ENCODE data around the gene CUL9.

DNA sequence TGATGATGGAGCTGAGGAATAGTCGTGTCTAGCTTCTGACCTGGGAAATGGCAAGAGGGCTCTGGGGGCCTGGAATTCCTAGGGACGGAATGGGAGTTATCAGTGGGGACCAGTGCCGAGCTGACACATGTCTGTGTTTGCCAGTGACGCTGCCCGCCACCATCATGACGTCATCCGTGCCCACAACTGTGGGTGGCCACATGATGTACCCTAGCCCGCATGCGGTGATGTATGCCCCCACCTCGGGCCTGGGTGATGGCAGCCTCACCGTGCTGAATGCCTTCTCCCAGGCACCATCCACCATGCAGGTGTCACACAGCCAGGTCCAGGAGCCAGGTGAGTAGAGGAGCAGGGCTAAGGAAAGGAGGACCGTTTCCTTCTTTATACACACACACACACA lies 3.8 kb upstream of the CUL9 start:
- no peak for TF ChIP-seq CTCF (IDR thresholded peaks at IDR 0.05)
- TF ChIP-seq POLR2A (IDR thresholded peaks at IDR 0.05), result no peak
- TF ChIP-seq POLR2AphosphoS5 (IDR thresholded peaks at IDR 0.05), result no peak

Measured in prostate gland (tissue), 2 donors.